ENCODE data around the gene IDH3B.

DNA sequence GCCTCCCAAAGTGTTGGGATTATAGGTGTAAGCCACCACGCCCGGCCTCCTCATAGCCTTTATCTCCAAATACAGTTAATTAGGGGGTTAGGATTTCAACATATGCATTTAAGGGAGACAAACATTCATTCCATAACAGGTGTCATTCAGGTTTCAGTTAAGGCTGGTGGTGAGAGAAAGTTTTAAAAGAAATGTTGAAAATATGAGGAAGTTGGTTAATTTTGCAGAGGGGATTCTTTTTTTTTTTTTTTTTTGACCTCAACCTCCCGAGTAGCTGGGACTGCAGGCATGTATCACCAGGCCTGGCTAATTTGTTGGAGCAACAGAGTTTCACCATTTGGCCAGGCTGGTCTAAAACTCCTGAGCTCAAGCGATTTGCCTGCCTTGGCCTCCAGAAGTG, 16.0 kb upstream of the IDH3B start:
- TF ChIP-seq EZH2 (IDR thresholded peaks at IDR 0.05): no peak
- TF ChIP-seq FOXP2 (optimal IDR thresholded peaks at IDR 0.05; ENCODE audit: control extremely low read depth, extremely low read length, insufficient read depth): no peak
